Putamen (tissue), 1 donor: Measurements from ENCODE around the gene SH2D1B.

ENCODE experiments used
- DNase-seq: peaks from one replicate; pipeline ENCODE4 v3.0.0-alpha.2; 2016; ENCODE audit warnings: low spot score

The SH2D1B gene

GRCh38 chr1:162398999-162399580 lies 12.8 kb downstream of the SH2D1B start:
- no peak for DNase-seq

GRCh38 chr1:162397943-162398560 lies 13.9 kb downstream of the SH2D1B start:
- DNase-seq: no peak

GRCh38 chr1:162397039-162397448 lies 14.9 kb downstream of the SH2D1B start:
- no peak for DNase-seq

- DNase-seq: no peak
Measured at GRCh38 chr1:162396201-162396906, 15.6 kb downstream of the SH2D1B start.

GRCh38 chr1:162391790-162392563 lies 20.0 kb downstream of the SH2D1B start:
- peak; percentile 7 for DNase-seq

GRCh38 chr1:162390396-162391185 lies 21.3 kb downstream of the SH2D1B start:
- DNase-seq: no peak

- no peak for DNase-seq
Measured at GRCh38 chr1:162389971-162390370, 22.0 kb downstream of the SH2D1B start.

GRCh38 chr1:162389021-162389818 lies 22.7 kb downstream of the SH2D1B start:
- no peak for DNase-seq

GRCh38 chr1:162388615-162389014 lies 23.3 kb downstream of the SH2D1B start:
- DNase-seq: no peak

GRCh38 chr1:162388083-162388594 lies 23.8 kb downstream of the SH2D1B start:
- DNase-seq: no peak

- DNase-seq: no peak
Measured at GRCh38 chr1:162387226-162388082, 24.5 kb downstream of the SH2D1B start.

GRCh38 chr1:162386292-162387225 lies 25.4 kb downstream of the SH2D1B start:
- DNase-seq: no peak

- DNase-seq: no peak
Measured at GRCh38 chr1:162385702-162386101, 26.2 kb downstream of the SH2D1B start.

GRCh38 chr1:162385280-162385623 lies 26.7 kb downstream of the SH2D1B start:
- DNase-seq: no peak

GRCh38 chr1:162384601-162385279 lies 27.2 kb downstream of the SH2D1B start:
- DNase-seq: no peak

GRCh38 chr1:162384116-162384515 lies 27.8 kb downstream of the SH2D1B start:
- DNase-seq: no peak

- no peak for DNase-seq
Measured at GRCh38 chr1:162383516-162383915, 28.4 kb downstream of the SH2D1B start.

GRCh38 chr1:162383091-162383490 lies 28.8 kb downstream of the SH2D1B start:
- DNase-seq: no peak
